ENCODE measurements around the gene KRTAP4-4.
"Not testable (repeated sequence)": the region's sequence is repeated elsewhere in the genome, so short reads cannot be mapped to it uniquely, and the experiment has no call there.

Gene KRTAP4-4

DNA sequence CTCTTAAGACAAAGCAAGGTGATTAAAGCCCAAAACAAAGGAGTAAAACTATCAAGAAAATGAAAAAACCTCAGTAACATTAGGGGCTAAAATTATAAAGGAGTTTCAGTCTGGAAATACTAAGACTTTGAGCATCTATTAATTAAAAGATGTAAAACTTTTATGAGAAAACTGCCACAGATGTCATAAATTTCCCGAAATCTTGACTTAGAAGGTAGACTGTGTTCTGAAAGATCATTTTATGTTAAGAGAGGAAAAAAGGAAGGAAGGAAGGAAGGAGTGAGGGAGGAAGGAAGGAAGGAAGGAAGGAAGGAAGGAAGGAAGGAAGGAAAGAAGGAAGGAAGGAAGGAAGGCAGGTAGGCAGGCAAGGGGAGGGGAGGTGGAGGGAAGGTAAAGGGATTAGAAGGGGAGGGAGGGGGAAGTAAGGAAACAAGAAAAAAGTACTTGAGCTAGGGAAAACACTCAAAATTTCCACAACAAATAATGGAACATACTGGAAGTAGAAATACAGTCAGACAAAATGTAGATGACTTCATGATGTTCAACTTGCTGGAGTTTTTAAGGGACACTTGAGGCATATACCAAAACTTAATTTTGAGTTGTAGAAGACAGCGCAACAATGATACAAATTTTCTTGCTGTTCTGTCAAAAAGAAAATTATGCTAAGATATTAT, 12.9 kb downstream of the KRTAP4-4 start:
- DNase-seq: no peak

DNA sequence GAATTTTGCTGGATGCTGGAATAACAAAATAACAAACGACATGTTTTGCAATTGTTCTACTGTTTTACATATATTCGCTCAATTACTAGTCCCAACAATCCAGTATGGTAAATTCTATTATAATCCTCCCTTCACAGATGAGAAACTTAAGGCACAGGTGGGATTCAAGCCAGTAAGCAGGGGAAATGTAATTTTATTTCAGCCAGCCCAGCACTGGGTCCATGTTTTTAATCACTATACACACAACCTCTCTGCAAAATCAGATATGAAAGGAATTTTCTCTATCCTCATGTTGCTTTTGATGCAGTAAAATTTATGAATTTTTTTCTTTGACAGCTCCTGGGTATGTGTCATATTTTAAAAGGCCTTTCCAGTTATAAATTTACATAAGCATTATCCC, 15.3 kb downstream of the KRTAP4-4 start:
- DNase-seq: no peak

DNA sequence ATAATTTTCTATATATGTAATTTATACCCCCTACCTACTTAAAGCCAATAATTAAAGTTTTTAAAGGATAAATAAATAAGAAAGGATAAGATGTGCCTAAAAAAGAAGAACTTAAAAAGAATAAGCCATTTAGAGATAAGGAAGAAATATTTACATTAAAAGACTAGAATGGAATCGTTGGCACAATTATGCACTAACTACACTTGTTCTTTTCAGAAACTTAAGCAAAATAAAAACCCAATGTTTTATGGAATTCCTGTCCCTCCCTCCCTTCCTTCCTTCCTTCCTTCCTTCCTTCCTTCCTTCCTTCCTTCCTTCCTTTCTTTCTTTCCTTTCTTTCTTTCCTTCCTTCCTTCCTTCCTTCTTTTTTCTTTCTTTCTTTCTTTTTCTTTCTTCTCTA, 15.7 kb downstream of the KRTAP4-4 start:
- no peak for DNase-seq

DNA sequence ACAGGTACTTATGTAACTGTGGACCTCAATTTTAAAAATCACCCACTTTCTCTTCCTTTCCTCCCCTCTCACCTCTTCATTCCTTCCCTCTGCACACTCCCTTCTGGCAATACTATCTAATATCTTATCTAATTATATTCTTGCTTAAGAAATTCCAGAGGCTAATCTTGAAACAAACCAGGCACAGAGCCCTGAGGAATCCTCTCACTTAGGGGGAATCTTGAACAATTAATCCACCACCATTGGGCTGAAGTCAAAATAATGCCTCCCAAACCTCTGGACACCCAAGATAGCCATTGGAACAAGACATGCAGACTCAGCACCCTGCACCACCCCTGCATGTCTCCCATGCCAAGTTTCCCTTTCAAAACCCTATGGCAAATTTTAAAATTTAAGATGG, 19.2 kb downstream of the KRTAP4-4 start:
- DNase-seq: no peak

DNA sequence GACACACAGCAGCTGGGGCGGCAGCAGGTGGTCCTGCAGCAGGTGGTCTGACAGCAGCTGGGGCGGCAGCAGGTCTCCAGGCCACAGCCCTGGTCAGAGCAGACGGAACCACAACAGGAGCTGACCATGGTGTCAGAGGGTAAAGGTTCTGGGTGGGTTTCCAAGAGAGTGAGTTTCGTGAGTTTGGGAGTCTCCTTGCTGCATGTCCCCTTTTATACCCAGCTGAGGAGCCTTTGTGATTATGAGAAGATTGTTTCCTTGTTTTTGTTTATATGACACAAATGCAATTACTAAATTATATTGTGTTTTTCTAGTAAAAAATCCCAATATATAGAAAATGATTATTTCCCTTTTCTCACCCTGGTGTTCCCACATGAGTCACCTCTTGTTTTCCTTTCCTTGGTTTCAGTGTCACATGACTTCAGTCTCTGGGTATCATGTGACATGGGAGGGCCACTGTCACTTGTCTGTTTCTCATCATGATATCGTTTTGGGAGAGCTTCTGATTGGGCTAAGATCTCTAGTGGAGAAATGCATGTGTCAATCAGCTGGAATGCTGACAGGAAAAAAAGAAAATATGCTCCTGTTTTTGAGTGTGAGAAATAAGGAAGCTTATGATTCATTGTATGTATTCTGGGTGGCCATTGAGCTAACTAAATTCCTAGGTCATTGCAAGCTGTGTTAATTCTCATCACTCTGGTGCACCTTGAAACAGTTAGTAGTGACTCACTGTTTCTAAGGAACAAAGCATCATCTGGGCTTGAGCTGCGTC, 20.0 kb downstream of the KRTAP4-4 start, which contains the start of gene KRTAP4-6:
Gene KRTAP4-6 (minus strand): TSS at position 185 of the 772 bp plus-strand sequence. CDS start 57 bp downstream, at position 128.
- no peak for DNase-seq

DNA sequence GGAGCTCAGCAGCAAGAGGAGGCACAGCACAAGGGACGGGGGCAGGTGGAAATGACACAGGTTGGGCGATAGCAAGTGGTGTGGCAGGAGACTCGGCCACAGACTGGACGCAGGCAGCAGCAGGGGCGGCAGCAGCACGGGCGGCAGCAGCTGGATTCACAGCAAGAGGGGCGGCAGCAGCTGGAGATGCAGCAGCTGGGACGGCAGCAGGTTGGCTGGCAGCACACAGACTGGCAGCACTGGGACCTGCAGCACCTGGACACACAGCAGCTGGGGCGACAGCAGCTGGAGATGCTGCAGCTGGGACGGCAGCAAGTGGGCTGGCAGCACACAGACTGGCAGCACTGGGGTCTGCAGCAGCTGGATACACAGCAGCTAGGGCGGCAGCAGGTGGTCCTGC, 20.7 kb downstream of the KRTAP4-4 start:
- DNase-seq: not testable (repeated sequence)

DNA sequence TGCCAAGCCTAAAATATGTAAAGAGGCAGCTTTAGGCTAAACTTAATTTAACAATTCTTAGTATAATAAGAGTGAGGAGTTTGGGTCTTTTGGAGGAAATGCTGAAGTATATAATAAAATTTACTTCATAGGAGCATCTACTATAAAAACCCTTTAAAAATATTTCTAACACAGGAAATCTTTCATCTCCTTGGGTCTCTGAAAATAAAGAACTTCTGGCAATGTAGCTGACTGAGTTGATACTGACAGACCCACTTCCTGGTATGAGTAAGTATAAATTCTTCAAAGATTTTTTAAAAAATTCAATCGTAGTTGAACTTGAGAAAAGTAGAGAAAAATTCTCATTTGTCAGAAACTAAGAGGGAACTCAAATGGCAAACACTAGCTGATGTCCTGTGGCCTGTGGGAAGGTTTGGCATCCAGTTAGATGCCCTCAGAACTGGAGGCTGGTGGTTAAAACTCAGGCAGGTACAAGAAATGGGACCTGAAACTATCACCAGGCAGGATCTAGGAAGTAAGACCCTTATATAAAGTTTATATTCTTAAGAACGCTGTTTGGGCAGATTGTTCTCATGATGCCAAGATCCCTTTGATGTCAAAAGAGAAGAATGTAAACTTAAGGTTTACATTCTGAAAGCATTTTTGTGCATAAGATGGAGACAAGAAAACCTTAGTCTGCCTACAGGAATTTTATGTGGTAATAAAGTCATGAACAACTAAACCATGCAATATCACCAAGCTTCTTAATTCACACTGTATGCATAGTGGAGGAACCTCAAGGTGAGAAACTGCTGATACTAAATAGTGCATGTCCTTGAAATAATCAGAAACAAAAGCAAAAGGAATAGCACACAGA, 26.4 kb downstream of the KRTAP4-4 start:
- DNase-seq: no peak

DNA sequence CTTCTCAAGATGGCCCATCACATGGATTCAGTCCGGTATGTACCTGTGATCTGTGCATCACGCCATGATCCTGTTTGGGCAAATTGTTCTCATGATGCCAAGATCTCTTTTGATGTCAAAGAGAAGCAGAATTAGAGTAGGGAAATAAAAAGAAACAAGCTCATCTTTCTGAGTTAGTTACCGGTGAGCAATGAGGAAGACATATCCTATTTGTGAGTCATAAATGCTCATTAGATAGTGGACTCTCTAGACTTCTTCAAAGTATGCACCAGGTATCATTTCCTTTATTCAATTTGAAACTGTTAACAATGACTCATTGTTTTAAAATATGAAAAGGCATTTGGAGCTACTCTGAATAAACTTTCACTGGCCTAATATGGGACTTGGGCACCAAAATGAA, 28.6 kb downstream of the KRTAP4-4 start:
- no peak for DNase-seq

DNA sequence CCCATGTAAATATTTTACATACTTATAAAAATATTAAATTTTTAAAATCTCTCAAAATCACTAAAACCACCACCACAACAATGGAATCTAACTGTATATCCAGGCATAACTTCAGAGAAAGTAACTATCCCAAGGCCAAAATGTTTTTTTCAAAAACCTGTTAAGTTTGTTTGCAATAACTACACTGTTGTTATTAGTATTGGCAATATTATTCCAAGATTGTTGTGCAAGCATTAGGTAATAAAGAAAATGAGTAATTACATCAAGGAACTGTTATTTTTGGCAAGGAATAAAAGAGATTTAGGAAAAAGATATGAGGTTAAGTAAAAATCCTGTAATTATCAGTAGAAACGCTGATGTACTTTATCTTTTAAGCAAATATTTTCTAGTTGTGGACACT, 33.2 kb downstream of the KRTAP4-4 start:
- DNase-seq: no peak

DNA sequence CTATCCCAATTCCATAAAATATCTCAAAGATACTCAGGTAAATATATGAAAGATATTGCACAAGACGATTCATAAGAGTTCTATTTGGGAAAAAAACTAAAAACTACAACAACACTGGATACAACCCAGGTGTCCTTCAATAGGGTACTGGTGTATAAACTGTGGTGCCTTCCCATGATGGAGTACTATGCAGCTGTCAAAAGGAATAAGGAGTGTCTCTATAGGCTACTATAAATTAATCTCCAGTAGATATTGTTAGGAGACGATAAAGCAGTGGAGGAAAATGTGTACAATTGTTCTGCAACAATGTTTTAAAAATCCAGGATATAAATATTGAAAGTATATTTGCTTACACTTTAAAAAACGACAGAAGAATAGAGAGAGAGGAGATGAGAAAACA, 34.1 kb downstream of the KRTAP4-4 start:
- DNase-seq: no peak

DNA sequence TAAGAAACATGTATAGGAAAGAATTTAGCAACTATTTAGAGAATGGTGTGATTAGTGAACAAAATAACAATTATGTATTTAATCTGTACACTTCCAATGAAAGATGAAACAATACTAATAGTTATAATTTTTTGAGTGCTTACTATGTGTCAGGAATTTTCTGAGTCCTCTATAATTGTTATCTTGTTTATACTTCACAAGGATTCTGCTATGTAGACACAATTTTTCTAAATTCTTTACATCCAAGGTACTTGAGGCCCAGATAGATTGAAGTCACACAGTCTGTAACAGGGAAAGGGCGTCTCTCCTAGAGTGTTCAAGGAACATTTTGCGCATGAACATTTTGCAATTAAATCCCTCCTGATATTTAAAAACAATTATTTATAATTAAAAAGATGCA, 35.5 kb downstream of the KRTAP4-4 start:
- DNase-seq: no peak

DNA sequence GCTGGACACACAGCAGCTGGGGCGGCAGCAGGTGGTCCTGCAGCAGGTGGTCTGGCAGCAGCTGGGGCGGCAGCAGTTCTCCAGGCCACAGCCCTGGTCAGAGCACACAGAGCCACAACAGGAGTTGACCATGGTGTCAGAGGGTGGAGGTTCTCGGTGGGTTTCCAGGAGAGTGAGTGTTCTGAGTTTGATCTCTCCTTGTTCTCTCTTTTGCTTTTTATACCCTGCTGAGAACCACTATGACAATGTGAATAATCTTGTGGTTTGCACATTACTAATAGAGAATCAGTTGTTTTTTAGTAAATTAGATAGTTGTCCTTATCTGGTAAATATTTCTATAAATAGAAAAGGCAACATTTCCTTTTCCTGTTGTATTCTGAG, 36.6 kb downstream of the KRTAP4-4 start, which contains the start of gene KRTAP4-12:
Gene KRTAP4-12 (minus strand): TSS at position 192 of the 381 bp plus-strand sequence. CDS start 60 bp downstream, at position 132.
- DNase-seq: not testable (repeated sequence)

DNA sequence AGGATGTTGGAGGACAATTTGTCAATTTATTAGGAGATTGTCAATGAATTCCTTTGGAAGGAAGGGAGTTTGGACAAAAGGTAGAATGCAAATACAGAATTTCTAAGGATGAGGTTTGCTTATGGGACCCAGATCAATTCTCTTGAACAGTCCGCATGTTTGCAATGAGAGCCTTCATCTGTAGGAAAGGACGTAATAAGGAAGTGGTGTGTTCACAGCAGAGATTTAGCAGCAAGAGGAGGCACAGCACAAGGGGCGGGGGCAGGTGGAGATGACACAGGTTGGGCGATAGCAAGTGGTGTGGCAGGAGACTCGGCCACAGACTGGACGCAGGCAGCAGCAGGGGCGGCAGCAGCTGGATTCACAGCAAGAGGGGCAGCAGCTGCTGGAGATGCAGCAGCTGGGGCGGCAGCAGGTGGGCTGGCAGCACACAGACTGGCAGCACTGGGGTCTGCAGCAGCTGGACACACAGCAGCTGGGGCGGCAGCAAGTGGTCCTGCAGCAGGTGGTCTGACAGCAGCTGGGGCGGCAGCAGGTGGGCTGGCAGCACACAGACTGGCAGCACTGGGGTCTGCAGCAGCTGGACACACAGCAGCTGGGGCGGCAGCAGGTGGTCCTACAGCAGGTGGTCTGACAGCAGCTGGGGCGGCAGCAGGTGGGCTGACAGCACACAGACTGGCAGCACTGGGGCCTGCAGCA, 37.1 kb downstream of the KRTAP4-4 start:
- DNase-seq: not testable (repeated sequence)

DNA sequence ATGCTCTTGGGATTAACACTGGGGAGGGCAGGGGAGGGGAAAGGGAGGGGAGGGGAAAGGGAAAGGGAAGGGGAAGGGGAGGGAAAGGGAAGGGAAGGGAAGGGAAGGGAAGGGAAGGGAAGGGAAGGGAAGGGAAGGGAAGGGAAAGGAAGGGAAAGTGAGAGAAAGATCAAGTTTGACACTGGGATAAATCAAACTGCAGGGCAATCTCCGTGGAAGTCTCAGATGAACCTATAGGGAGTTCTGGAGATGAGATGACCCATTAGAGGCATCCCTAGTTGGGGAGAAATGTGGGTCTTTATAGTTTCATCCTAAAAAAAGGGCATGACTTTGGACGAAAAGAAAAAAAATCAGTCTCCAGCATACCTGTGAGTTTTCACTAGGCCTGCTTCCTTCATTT, 38.8 kb downstream of the KRTAP4-4 start:
- no peak for DNase-seq

DNA sequence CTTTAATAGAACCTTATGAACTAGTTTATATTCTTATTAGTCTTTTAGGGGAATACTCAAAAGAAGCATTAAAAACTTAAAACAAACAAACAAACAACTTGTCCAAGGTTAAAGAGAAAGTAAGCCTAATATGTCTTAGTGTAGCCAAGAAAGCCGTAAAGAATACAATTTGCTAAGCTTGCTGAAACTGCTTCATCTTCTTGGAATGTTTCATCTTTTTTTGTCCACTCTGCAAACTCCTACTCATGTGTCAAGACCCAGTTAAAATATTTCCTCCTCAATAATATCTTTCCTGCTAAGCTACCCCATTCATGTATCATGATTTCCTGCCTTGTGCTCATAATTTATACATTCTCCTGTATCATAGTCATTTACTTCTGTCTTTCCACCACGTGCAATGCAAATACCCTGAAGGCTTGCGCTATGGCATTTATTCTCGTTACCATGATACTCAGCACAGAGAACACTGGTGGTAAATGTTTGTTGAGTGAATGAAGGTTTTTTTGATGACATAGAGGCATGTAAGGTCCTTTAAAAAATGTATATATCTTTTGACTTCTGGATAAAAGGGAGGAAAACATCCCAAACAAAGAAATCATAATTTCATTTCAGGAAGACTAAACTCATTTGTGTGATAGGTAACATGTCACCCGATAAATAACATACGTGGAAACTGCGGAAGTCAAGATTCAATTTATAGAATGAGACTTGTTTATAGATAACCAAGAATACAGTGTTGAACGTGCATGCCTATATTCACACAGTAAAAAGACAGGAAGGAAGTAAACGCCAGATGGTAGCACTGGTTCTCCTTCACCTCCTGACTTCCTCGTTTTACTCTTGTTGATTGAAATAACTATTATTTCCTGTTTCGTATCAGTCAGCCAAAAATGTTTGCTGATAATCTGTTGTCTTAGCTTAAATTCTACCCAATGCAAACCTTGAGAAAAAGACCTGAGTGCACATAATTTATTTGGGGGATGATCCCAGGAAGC, 40.6 kb downstream of the KRTAP4-4 start:
- not testable (repeated sequence) for DNase-seq

DNA sequence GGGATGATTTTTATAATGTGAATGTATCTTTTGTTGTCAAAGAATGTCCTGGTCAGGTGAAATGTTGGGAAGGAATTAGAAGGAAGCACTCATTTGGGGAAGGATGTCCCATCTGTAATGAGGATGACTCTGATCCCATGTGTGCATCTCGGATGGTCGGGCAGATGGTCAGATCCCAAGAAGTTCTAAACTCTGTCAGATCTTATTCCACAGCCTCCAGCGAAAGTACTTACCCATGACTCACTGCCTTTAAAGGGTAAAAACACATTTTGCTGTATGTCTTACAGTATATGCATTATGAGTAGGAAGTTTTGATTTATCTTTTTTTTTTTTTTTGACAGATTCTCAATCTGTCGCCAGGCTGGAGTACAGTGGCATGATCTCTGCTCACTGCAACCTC, 41.8 kb downstream of the KRTAP4-4 start:
- DNase-seq: no peak

DNA sequence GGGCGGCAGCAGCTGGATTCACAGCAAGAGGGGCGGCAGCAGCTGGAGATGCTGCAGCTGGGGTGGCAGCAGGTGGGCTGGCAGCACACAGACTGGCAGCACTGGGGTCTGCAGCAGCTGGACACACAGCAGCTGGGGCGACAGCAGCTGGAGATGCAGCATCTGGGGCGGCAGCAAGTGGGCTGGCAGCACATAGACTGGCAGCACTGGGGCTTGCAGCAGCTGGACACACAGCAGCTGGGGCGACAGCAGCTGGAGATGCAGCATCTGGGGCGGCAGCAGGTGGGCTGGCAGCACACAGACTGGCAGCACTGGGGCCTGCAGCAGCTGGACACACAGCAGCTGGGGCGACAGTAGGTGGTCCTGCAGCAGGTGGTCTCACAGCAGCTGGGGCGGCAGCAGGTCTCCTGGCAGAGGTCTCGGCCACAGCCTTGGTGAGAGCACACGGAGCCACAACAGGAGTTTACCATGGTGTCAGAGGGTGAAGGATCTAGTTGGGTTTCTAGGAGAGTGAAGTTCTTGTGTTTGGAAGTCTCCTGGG, 42.6 kb downstream of the KRTAP4-4 start, which contains the start of gene KRTAP4-11:
Gene KRTAP4-11 (minus strand): TSS at position 528 of the 541 bp plus-strand sequence. CDS start 58 bp downstream, at position 470.
- not testable (repeated sequence) for DNase-seq

DNA sequence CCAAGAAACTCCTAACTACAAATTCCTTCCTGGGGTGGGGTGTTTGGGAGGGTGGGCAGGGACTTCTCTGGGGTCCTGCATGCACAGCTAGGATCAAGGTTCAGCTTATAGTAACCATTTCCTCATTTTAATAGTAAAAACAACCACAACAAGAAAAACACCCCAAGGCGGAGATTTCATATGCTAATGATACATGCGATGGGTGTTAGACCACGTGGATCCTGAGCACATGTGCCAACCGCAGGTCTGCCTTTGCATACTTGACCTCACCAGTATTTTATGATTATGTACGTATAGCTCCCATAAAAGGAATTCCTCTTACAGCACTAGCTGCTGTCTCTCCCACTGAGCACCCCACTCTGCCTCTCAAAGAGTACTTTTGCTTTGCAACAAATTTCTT, 44.3 kb downstream of the KRTAP4-4 start:
- DNase-seq: no peak

DNA sequence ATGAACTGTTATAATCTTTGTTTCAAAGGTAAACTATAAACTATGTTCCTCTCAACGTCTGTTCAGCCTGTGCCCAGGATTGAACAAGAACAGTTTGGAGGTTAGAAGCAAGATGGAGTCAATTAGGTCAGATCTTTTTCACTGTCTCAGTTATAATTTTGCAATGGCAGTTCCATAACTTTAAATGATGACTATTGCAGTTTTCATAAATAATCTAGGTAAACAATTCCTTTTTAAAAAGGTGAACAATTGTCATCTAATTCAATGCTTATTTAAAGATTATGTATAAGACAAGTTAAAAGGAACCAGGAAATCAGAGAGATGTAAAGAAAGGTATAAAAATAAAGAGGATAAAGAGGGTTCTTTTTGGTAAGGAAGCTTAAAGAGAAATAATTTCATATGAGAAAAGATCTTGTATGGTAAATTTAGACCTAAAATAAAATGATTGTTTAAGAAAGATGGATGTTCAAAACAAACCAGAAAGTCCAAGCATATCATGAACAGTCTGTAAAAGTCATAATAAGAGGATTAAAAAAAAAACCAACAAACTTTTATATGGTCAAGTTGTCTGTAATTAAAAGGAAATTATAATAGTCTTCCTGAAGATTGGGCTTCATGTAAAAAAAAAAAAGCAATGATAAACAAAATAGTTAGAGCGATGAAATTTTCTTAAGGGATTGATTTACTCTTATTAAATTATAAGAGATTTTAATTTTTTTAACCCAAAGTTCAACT, 49.2 kb downstream of the KRTAP4-4 start:
- DNase-seq: no peak

All from NCI-H748 treated with DMSO at 0.1 percent for 48 hours (cell line).